H9 (cell line): ENCODE data around the gene LRMDA. TPM values are rescaled to one million over a fixed set of nuclear protein-coding genes. Genes with fewer than 3 reads are reported as not detected.

ENCODE experiments used
- DNase-seq: peaks from one replicate; pipeline ENCODE4 v3.0.0-alpha.2; 2017
- H2AFZ ChIP-seq: one replicate; pipeline ENCODE4 v1.6.1; 2013; ENCODE audit warnings: mild to moderate bottlenecking, low read length, control low read depth, moderate library complexity
- H2AK5ac ChIP-seq: 2 replicates; pipeline ENCODE4 v1.6.1; 2013; ENCODE audit warnings: low read length, control low read depth, mixed read lengths; ENCODE audit not compliant: insufficient read length
- H2BK120ac ChIP-seq: one replicate; pipeline ENCODE4 v1.6.1; 2013; ENCODE audit warnings: low read depth, mild to moderate bottlenecking, low read length, control low read depth, inconsistent platforms; ENCODE audit not compliant: poor library complexity, severe bottlenecking
- H2BK12ac ChIP-seq: 2 replicates; pipeline ENCODE4 v1.6.1; 2013; ENCODE audit warnings: low read length, control low read depth, mixed read lengths, low read depth; ENCODE audit not compliant: insufficient read length
- H2BK15ac ChIP-seq: 2 replicates; pipeline ENCODE4 v1.6.1; 2013; ENCODE audit warnings: low read depth, low read length, control low read depth
- H2BK20ac ChIP-seq: one replicate; pipeline ENCODE4 v1.6.1; 2013; ENCODE audit warnings: low read depth, mild to moderate bottlenecking, low read length, control low read depth, inconsistent platforms; ENCODE audit not compliant: poor library complexity, severe bottlenecking
- H2BK5ac ChIP-seq: 2 replicates; pipeline ENCODE4 v1.6.1; 2013; ENCODE audit warnings: low read length, control low read depth, mixed read lengths; ENCODE audit not compliant: insufficient read length
- H3K14ac ChIP-seq: 2 replicates; pipeline ENCODE4 v1.6.1; 2013; ENCODE audit warnings: low read length, control low read depth; ENCODE audit not compliant: insufficient read depth
- H3K18ac ChIP-seq: 2 replicates; pipeline ENCODE4 v1.6.1; 2013; ENCODE audit warnings: low read depth, mild to moderate bottlenecking, mixed read lengths, low read length, control low read depth; ENCODE audit not compliant: insufficient read length
- H3K23ac ChIP-seq: 2 replicates; pipeline ENCODE4 v1.6.1; 2013; ENCODE audit warnings: low read length, control low read depth, mixed read lengths, low read depth; ENCODE audit not compliant: insufficient read length
- H3K23me2 ChIP-seq: 2 replicates; pipeline ENCODE4 v1.6.1; 2013; ENCODE audit warnings: low read depth, mild to moderate bottlenecking, mixed read lengths, low read length, control low read depth; ENCODE audit not compliant: insufficient read length, poor library complexity, severe bottlenecking
- H3K27ac ChIP-seq: 2 replicates; pipeline ENCODE4 v1.5.1; 2013; ENCODE audit warnings: low read length, control low read depth, mixed read lengths, low read depth; ENCODE audit not compliant: insufficient read length
- H3K27me3 ChIP-seq: 2 replicates; pipeline ENCODE4 v1.6.1; 2013; ENCODE audit warnings: low read length, control low read depth, inconsistent platforms; ENCODE audit not compliant: insufficient read depth
- H3K4ac ChIP-seq: 2 replicates; pipeline ENCODE4 v1.6.1; 2013; ENCODE audit warnings: low read depth, mild to moderate bottlenecking, control low read depth, inconsistent platforms, low read length, moderate library complexity
- H3K4me1 ChIP-seq: 2 replicates; pipeline ENCODE4 v1.6.1; 2013; ENCODE audit warnings: low read length, control low read depth, inconsistent platforms; ENCODE audit not compliant: insufficient read depth
- H3K4me2 ChIP-seq: 2 replicates; pipeline ENCODE4 v1.6.1; 2013; ENCODE audit warnings: low read length, control low read depth, mixed read lengths; ENCODE audit not compliant: insufficient read length, insufficient read depth
- H3K56ac ChIP-seq: 2 replicates; pipeline ENCODE4 v1.6.1; 2013; ENCODE audit warnings: low read depth, mild to moderate bottlenecking, mixed read lengths, low read length, control low read depth; ENCODE audit not compliant: insufficient read length
- H3K79me1 ChIP-seq: 2 replicates; pipeline ENCODE4 v1.6.1; 2013; ENCODE audit warnings: low read depth, mild to moderate bottlenecking, moderate library complexity, low read length, control low read depth, inconsistent platforms; ENCODE audit not compliant: insufficient read depth, poor library complexity, severe bottlenecking
- H3K79me2 ChIP-seq: 2 replicates; pipeline ENCODE4 v1.6.1; 2013; ENCODE audit warnings: low read length, control low read depth, inconsistent platforms; ENCODE audit not compliant: insufficient read depth
- H3K9ac ChIP-seq: 2 replicates; pipeline ENCODE4 v1.6.1; 2013; ENCODE audit warnings: low read length, control low read depth, mixed read lengths; ENCODE audit not compliant: insufficient read length; ENCODE audit errors: extremely low read depth
- H3K9me3 ChIP-seq: one replicate; pipeline ENCODE4 v1.6.1; 2013; ENCODE audit warnings: low read depth, low read length, inconsistent platforms; ENCODE audit not compliant: control insufficient read depth
- H3T11ph ChIP-seq: one replicate; pipeline ENCODE4 v1.6.1; 2013; ENCODE audit warnings: mild to moderate bottlenecking, low read length, control low read depth, inconsistent platforms
- H4K20me1 ChIP-seq: one replicate; pipeline ENCODE4 v1.6.1; 2013; ENCODE audit not compliant: control insufficient read depth, insufficient read length, insufficient read depth
- H4K5ac ChIP-seq: 2 replicates; pipeline ENCODE4 v1.6.1; 2013; ENCODE audit warnings: low read depth, mild to moderate bottlenecking, mixed read lengths, low read length, control low read depth; ENCODE audit not compliant: insufficient read length
- H4K8ac ChIP-seq: replicated peaks from 2 replicates; pipeline ENCODE4 v1.6.1; 2013; ENCODE audit warnings: low read length, control low read depth, mixed read lengths, low read depth; ENCODE audit not compliant: insufficient read length
- H4K91ac ChIP-seq: 2 replicates; pipeline ENCODE4 v1.6.1; 2013; ENCODE audit warnings: low read depth, mild to moderate bottlenecking, moderate library complexity, mixed read lengths, low read length, control low read depth; ENCODE audit not compliant: insufficient read length
- H3K27ac Mint-ChIP-seq, 3 experiments: 2 replicates in 2 of 3; 3 replicates in 1 of 3; pipeline ENCODE4 v1.8.0; 2020 to 2021; ENCODE audit warnings: mixed read lengths in 3 of 3, mild to moderate bottlenecking in 1 of 3, moderate library complexity in 1 of 3
- H3K27me3 Mint-ChIP-seq: 2 replicates; pipeline ENCODE4 v1.8.0; 2021; ENCODE audit warnings: low read depth, mild to moderate bottlenecking, moderate library complexity, mixed read lengths
- H3K36me3 Mint-ChIP-seq, 3 experiments: 2 replicates in 2 of 3; 3 replicates in 1 of 3; pipeline ENCODE4 v1.8.0; 2020 to 2021; ENCODE audit warnings: low read depth in 3 of 3, mixed read lengths in 3 of 3; ENCODE audit not compliant: insufficient read depth in 1 of 3
- H3K4me1 Mint-ChIP-seq, 2 experiments: 2 replicates each; pipeline ENCODE4 v1.8.0; 2020; ENCODE audit warnings: mixed read lengths in 2 of 2
- H3K4me3 Mint-ChIP-seq, 2 experiments: 2 replicates in 1 of 2; 3 replicates in 1 of 2; pipeline ENCODE4 v1.8.0; 2020 to 2021; ENCODE audit warnings: mild to moderate bottlenecking in 2 of 2, mixed read lengths in 2 of 2, moderate library complexity in 1 of 2
- H3K9me3 Mint-ChIP-seq, 2 experiments: 2 replicates in 1 of 2; 3 replicates in 1 of 2; pipeline ENCODE4 v1.8.0; 2020; ENCODE audit warnings: mild to moderate bottlenecking in 2 of 2, mixed read lengths in 2 of 2, moderate library complexity in 1 of 2
- CTCF ChIP-seq: fragments of 200-600 bp; sonication (generic); conservative IDR thresholded peaks from 3 replicates; pipeline ENCODE4 v1.8.0; 2021; ENCODE audit warnings: antibody characterized with exemption, mild to moderate bottlenecking
- whole genome bisulfite sequencing: extraction: QIAGEN DNeasy Blood & Tissue Kit; methylation state at CpG from one replicate; pipeline ENCODE4 v1.1.7; 2013; ENCODE audit warnings: missing lambda C conversion rate, low lambda C conversion rate, mixed read lengths; ENCODE audit not compliant: insufficient read length; ENCODE audit errors: extremely low coverage; 5-methylcytosine and 5-hydroxymethylcytosine counted together
- total RNA-seq: library from RNA; stranded (reverse); gene quantifications from 2 replicates; pipeline ENCODE4 v1.2.1, GENCODE V29; 2021

Gene LRMDA
- total RNA-seq, 1 experiment from 2014 or later = 1.8 TPM

- Histone ChIP-seq H3K9me3 (no peaks in the 10 kb centered on the region), H4K5ac (no peak overlapping the region), H3K14ac (no peak overlapping the region), H2BK20ac (no peak overlapping the region), H3K79me2 (no peaks in the 10 kb centered on the region), H3K4me1 (no peaks in the 10 kb centered on the region), H3K27ac (no peak overlapping the region), H3K4me2 (no peak overlapping the region), H4K20me1 (no peaks in the 10 kb centered on the region), H2BK12ac (no peak overlapping the region), H4K91ac (no peak overlapping the region), H3K79me1 (no peaks in the 10 kb centered on the region), H3K4ac (no peak overlapping the region), H3K18ac (no peak overlapping the region), H3K56ac (no peak overlapping the region), H3K9ac (no peak overlapping the region), H3K27me3 (no peaks in the 10 kb centered on the region), H3T11ph (no peak overlapping the region), H3K23ac (no peak overlapping the region), H2BK15ac (no peak overlapping the region), H4K8ac (no peak overlapping the region), H2BK120ac (no peak overlapping the region), H2AFZ (no peak overlapping the region), H2AK5ac (no peak overlapping the region), H3K23me2 (no peaks in the 10 kb centered on the region), H2BK5ac (no peak overlapping the region)
- TF ChIP-seq CTCF = no peak
- H3K4me1 Mint-ChIP-seq = no peaks in the 10 kb centered on the region
- DNase-seq = no peak
- H3K27me3 Mint-ChIP-seq = peaks cover 9% of the 10 kb centered on the region
- no CpG with 5 or more reads among the region's 2 CpGs for WGBS
- peaks cover 17 to 24% of the 10 kb centered on the region in 2 experiments for H3K9me3 Mint-ChIP-seq
- no peak overlapping the region for H3K27ac Mint-ChIP-seq
- H3K36me3 Mint-ChIP-seq = peaks cover 3 to 14% (median 6%) of the 10 kb centered on the region in 3 experiments; a peak in 5 of 7 replicates
- no peak overlapping the region for H3K4me3 Mint-ChIP-seq
Observed at GRCh38 chr10:75556320-75556719, 124.9 kb downstream of the LRMDA start.
